Progenitor cell of endocrine pancreas (in vitro differentiated cells): ENCODE measurements around the gene DFFA. TPM values are rescaled to one million over a fixed set of nuclear protein-coding genes. Genes with fewer than 3 reads are reported as not detected.

Source experiments
- DNase-seq: peaks from one replicate; pipeline ENCODE4 v3.0.0; 2021; ENCODE audit warnings: low spot score; ENCODE audit not compliant: unreplicated experiment
- H3K27ac Mint-ChIP-seq: 2 replicates; pipeline ENCODE4 v1.8.0; 2021; ENCODE audit warnings: mild to moderate bottlenecking, moderate library complexity, mixed read lengths
- H3K27me3 Mint-ChIP-seq: 2 replicates; pipeline ENCODE4 v1.8.0; 2021; ENCODE audit warnings: mixed read lengths
- H3K36me3 Mint-ChIP-seq: 2 replicates; pipeline ENCODE4 v1.8.0; 2022; ENCODE audit warnings: mixed read lengths; ENCODE audit not compliant: insufficient read depth
- H3K4me1 Mint-ChIP-seq: 2 replicates; pipeline ENCODE4 v1.8.0; 2021; ENCODE audit warnings: low read depth, mixed read lengths
- H3K4me3 Mint-ChIP-seq: 2 replicates; pipeline ENCODE4 v1.8.0; 2021; ENCODE audit warnings: low read depth, mild to moderate bottlenecking, moderate library complexity, mixed read lengths
- H3K9me3 Mint-ChIP-seq: 2 replicates; pipeline ENCODE4 v1.8.0; 2021; ENCODE audit warnings: low read depth, mixed read lengths
- CTCF ChIP-seq: fragments of 200-600 bp; sonication (generic); IDR thresholded peaks from one replicate; pipeline ENCODE4 v1.5.0; 2021; ENCODE audit warnings: antibody characterized with exemption, mild to moderate bottlenecking; ENCODE audit not compliant: unreplicated experiment
- total RNA-seq: library from RNA; stranded (reverse); gene quantifications from 2 replicates; pipeline ENCODE4 v1.2.1, GENCODE V29; 2021

The DFFA gene
- total RNA-seq, 1 donor from 2014 or later: 47.9 TPM

- H3K36me3 Mint-ChIP-seq: peaks cover 7% of the 10 kb centered on the region
- no peaks in the 10 kb centered on the region for H3K27me3 Mint-ChIP-seq
- DNase-seq: no peak
- H3K4me3 Mint-ChIP-seq: no peak overlapping the region
- H3K27ac Mint-ChIP-seq: no peak overlapping the region
- no peaks in the 10 kb centered on the region for H3K9me3 Mint-ChIP-seq
- H3K4me1 Mint-ChIP-seq: peaks cover 17% of the 10 kb centered on the region
- no peak for TF ChIP-seq CTCF
Measured at GRCh38 chr1:10490286-10490970, 18.1 kb upstream of the DFFA start.

GRCh38 chr1:10489291-10490055, 17.1 kb upstream of the DFFA start:
- Mint-ChIP-seq H3K9me3 (peaks cover 3% of the 10 kb centered on the region), H3K4me1 (peaks cover 10% of the 10 kb centered on the region), H3K27me3 (no peaks in the 10 kb centered on the region), H3K4me3 (no peak overlapping the region), H3K27ac (no peak overlapping the region), H3K36me3 (peaks cover 11% of the 10 kb centered on the region)
- DNase-seq: no peak
- no peak for TF ChIP-seq CTCF

GRCh38 chr1:10484521-10484920, 12.2 kb upstream of the DFFA start:
- Mint-ChIP-seq H3K36me3 (peaks cover 13% of the 10 kb centered on the region), H3K27me3 (no peaks in the 10 kb centered on the region), H3K4me1 (peaks cover 4% of the 10 kb centered on the region), H3K4me3 (no peak overlapping the region), H3K9me3 (peaks cover 3% of the 10 kb centered on the region), H3K27ac (no peak overlapping the region)
- DNase-seq: no peak
- TF ChIP-seq CTCF: no peak

GRCh38 chr1:10480614-10481013, 8.3 kb upstream of the DFFA start:
- TF ChIP-seq CTCF: no peak
- Mint-ChIP-seq H3K9me3 (peaks cover 3% of the 10 kb centered on the region), H3K27ac (no peak overlapping the region), H3K4me1 (peaks cover 7% of the 10 kb centered on the region), H3K4me3 (no peak overlapping the region), H3K36me3 (peaks cover 6% of the 10 kb centered on the region), H3K27me3 (no peaks in the 10 kb centered on the region)
- no peak for DNase-seq

GRCh38 chr1:10479296-10479695, 7.0 kb upstream of the DFFA start:
- Mint-ChIP-seq H3K9me3 (no peaks in the 10 kb centered on the region), H3K4me3 (no peak overlapping the region)

More at GRCh38 chr1:10479296-10479695, 7.0 kb upstream of the DFFA start:
- no peak for TF ChIP-seq CTCF
- Mint-ChIP-seq H3K36me3 (peaks cover 3% of the 10 kb centered on the region), H3K4me1 (peaks cover 14% of the 10 kb centered on the region), H3K27ac (peak overlapping the region; percentile 37), H3K27me3 (no peaks in the 10 kb centered on the region)
- DNase-seq: no peak
